ENCODE results near the gene GFPT2. TPM values are rescaled to one million over a fixed set of nuclear protein-coding genes. Genes with fewer than 3 reads are reported as not detected.

GFPT2 gene
- total and polyA plus RNA-seq, 9 of the 15 experiments (the other 6 are each of a cell fraction or from before 2014, with no cell fraction given): 0.07 to 0.14 (median 0.08) TPM; not detected in 6

- no TSS peak for BruUV-seq (replicated peaks)
- Histone ChIP-seq H3K4me2 (ENCODE audit: insufficient read depth, low read length) (no peak overlapping the region), H3K4me3 (no peak overlapping the region), H3K79me2 (ENCODE audit: control insufficient read depth, insufficient read depth, low read length) (peaks cover under 1% of the 10 kb centered on the region; the same call in 1 of the 3 replicates), H3K9me1 (ENCODE audit: control insufficient read depth, insufficient read depth, low read length) (no peaks in the 10 kb centered on the region), H3K4me1 (replicated peaks in 1 of 2; ENCODE audit: control insufficient read depth in 2 of 2, insufficient read depth in 2 of 2, low read length in 2 of 2) (no peaks in the 10 kb centered on the region), H3K27me3 (ENCODE audit: control insufficient read depth in 2 of 2, insufficient read depth in 2 of 2, low read length in 2 of 2) (no peaks in the 10 kb centered on the region), H3K27ac (ENCODE audit: extremely low read depth, low read depth, low read length) (no peak overlapping the region), H3K9me3 (replicated peaks; ENCODE audit: control insufficient read depth, insufficient read depth, low read depth, low read length) (no peaks in the 10 kb centered on the region), H3K36me3 (ENCODE audit: control insufficient read depth, insufficient read depth, low read length) (peaks cover 62% of the 10 kb centered on the region; the same call in 2 of the 3 replicates), H4K20me1 (replicated peaks; ENCODE audit: control insufficient read depth, insufficient read depth, low read length) (no peaks in the 10 kb centered on the region), H2AFZ (ENCODE audit: low read depth, low read length) (no peak overlapping the region), H3K9ac (ENCODE audit: insufficient read depth in 1 of 2, low read depth in 2 of 2, low read length in 2 of 2) (no peak overlapping the region)
- ChIA-PET CTCF (ENCODE audit: low intra/inter-chr PET ratio) (no interaction called here), POLR2A (interaction anchor here (1.6 kb wide), 1 partner anchor 9 kb away, joined by 5 read pairs; no protein-coding TSS in a partner anchor)
- FAIRE-seq (no peak), ATAC-seq (no peak), DNase-seq (ENCODE audit: extremely low read depth in 1 of 4, low spot score in 3 of 4) (no peak)
- WGBS (ENCODE audit: insufficient coverage, low coverage, missing lambda C conversion rate): 91% methylated on average over 9 of the region's 9 CpGs
- TF ChIP-seq YBX1 (IDR thresholded peaks at IDR 0.05) (no peak), SRSF9 (IDR thresholded peaks at IDR 0.05; ENCODE audit: borderline replicate concordance, low read depth, low read length) (no peak)
- intact Hi-C loops (cut with micrococcal nuclease) (no loop called here), in situ Hi-C loops (cut with MboI) (no loop called here)
These were observed 70.9 kb downstream of the GFPT2 start for GRCh38 chr5:180282281-180282680.

- ATAC-seq: no peak
- FAIRE-seq: no peak
- Histone ChIP-seq H3K9ac (ENCODE audit: insufficient read depth in 1 of 2, low read depth in 2 of 2, low read length in 2 of 2) (no peak overlapping the region), H4K20me1 (replicated peaks; ENCODE audit: control insufficient read depth, insufficient read depth, low read length) (no peaks in the 10 kb centered on the region), H3K4me3 (no peak overlapping the region), H3K9me1 (ENCODE audit: control insufficient read depth, insufficient read depth, low read length) (no peaks in the 10 kb centered on the region), H3K79me2 (ENCODE audit: control insufficient read depth, insufficient read depth, low read length) (no peaks in the 10 kb centered on the region), H2AFZ (ENCODE audit: low read depth, low read length) (no peak overlapping the region), H3K27ac (ENCODE audit: extremely low read depth, low read depth, low read length) (no peak overlapping the region), H3K27me3 (ENCODE audit: control insufficient read depth in 2 of 2, insufficient read depth in 2 of 2, low read length in 2 of 2) (no peaks in the 10 kb centered on the region), H3K36me3 (ENCODE audit: control insufficient read depth, insufficient read depth, low read length) (peaks cover 64% of the 10 kb centered on the region; the same call in 2 of the 3 replicates), H3K9me3 (replicated peaks; ENCODE audit: control insufficient read depth, insufficient read depth, low read depth, low read length) (no peaks in the 10 kb centered on the region), H3K4me1 (replicated peaks in 1 of 2; ENCODE audit: control insufficient read depth in 2 of 2, insufficient read depth in 2 of 2, low read length in 2 of 2) (no peaks in the 10 kb centered on the region), H3K4me2 (ENCODE audit: insufficient read depth, low read length) (no peak overlapping the region)
- BruUV-seq (replicated peaks): no TSS peak
- WGBS (ENCODE audit: insufficient coverage, low coverage, missing lambda C conversion rate): 91% methylated on average over 10 of the region's 10 CpGs
- POLR2A ChIA-PET: interaction anchor here (0.8 to 1.6 kb wide), 2 partner anchors 9 to 13 kb away, joined by 3 to 5 read pairs; no protein-coding TSS in a partner anchor
- CTCF ChIA-PET (ENCODE audit: low intra/inter-chr PET ratio): no interaction called here
- in situ Hi-C loops (cut with MboI): no loop called here
- no peak for DNase-seq (ENCODE audit: extremely low read depth in 1 of 4, low spot score in 3 of 4)
- intact Hi-C loops (cut with micrococcal nuclease): no loop called here
- TF ChIP-seq ZNF408 (CRISPR knock-in tag; IDR thresholded peaks at IDR 0.05; ENCODE audit: low read depth): no peak
- no peak for TF ChIP-seq ZNF407 (IDR thresholded peaks at IDR 0.05; ENCODE audit: low read depth)
These were observed 71.4 kb downstream of the GFPT2 start for GRCh38 chr5:180281706-180282105.

Measured in K562 (cell line).